H1 (cell line): ENCODE results near the gene MDH1B. TPM values are rescaled to one million over a fixed set of nuclear protein-coding genes. Genes with fewer than 3 reads are reported as not detected.

ENCODE experiments used
- CTCF ChIA-PET: fragments of 300-600 bp; sonication (Branson Sonifier 250); formaldehyde crosslinking; loops from one replicate; lab custom pipeline; 2021; ENCODE audit not compliant: partially characterized antibody; lab: Charles Lee
- POLR2A ChIA-PET: fragments of 300-600 bp; sonication (Branson Sonifier 250); formaldehyde crosslinking; loops from one replicate; lab custom pipeline; 2021; ENCODE audit warnings: inconsistent platforms; ENCODE audit not compliant: partially characterized antibody; lab: Charles Lee
- DNase-seq, 2 experiments: peaks; one replicate each; pipeline versions ENCODE4 v3.0.0 to v3.0.0-alpha.2; 2010 to 2022; ENCODE audit warnings: low spot score in 2 of 2, low read depth in 1 of 2, mixed read lengths in 1 of 2
- FAIRE-seq: peaks from 2 replicates; lab custom pipeline; 2011; peaks lifted over from hg19 to GRCh38; lab: Jason Lieb, UNC
- H2AFZ ChIP-seq: 2 replicates; pipeline ENCODE4 v1.8.1; 2012; ENCODE audit warnings: low read length, inconsistent platforms
- H2AK5ac ChIP-seq: 2 replicates; pipeline ENCODE4 v1.6.1; 2013; ENCODE audit warnings: low read depth, low read length
- H2BK120ac ChIP-seq: replicated peaks from 2 replicates; pipeline ENCODE3; 2013; ENCODE audit warnings: low read depth, low read length, inconsistent platforms
- H2BK12ac ChIP-seq: 2 replicates; pipeline ENCODE4 v1.6.1; 2013; ENCODE audit warnings: low read depth, low read length
- H2BK15ac ChIP-seq: 2 replicates; pipeline ENCODE4 v1.6.1; 2013; ENCODE audit warnings: low read length
- H2BK20ac ChIP-seq: 2 replicates; pipeline ENCODE4 v1.6.1; 2013; ENCODE audit warnings: low read length
- H2BK5ac ChIP-seq: 2 replicates; pipeline ENCODE4 v1.6.1; 2013; ENCODE audit warnings: low read depth, low read length
- H3K14ac ChIP-seq: 2 replicates; pipeline ENCODE4 v1.6.1; 2013; ENCODE audit warnings: inconsistent platforms; ENCODE audit not compliant: insufficient read length
- H3K18ac ChIP-seq: 2 replicates; pipeline ENCODE4 v1.6.1; 2013; ENCODE audit warnings: low read length; ENCODE audit errors: extremely low read depth
- H3K23ac ChIP-seq: 2 replicates; pipeline ENCODE4 v1.6.1; 2013; ENCODE audit warnings: inconsistent platforms; ENCODE audit not compliant: insufficient read length
- H3K23me2 ChIP-seq: 2 replicates; pipeline ENCODE4 v1.6.1; 2013; ENCODE audit warnings: low read depth, low read length
- H3K27ac ChIP-seq: 2 replicates; pipeline ENCODE4 v1.6.1; 2011; ENCODE audit warnings: low read depth, low read length, inconsistent platforms
- H3K27me3 ChIP-seq, 4 experiments: replicated peaks in 1 of 4; 1 replicate in 1 of 4; 2 replicates in 3 of 4; pipeline versions ENCODE4 v1.6.1 to v1.8.1; 2011 to 2013; ENCODE audit warnings: low read length in 3 of 4, mild to moderate bottlenecking in 3 of 4, inconsistent platforms in 2 of 4, mixed read lengths in 2 of 4, moderate library complexity in 1 of 4; ENCODE audit not compliant: control insufficient read depth in 3 of 4, insufficient read depth in 3 of 4; ENCODE audit errors: extremely low read depth in 1 of 4
- H3K36me3 ChIP-seq, 4 experiments: 2 replicates each; pipeline versions ENCODE4 v1.6.1 to v1.8.1; 2011 to 2013; ENCODE audit warnings: mild to moderate bottlenecking in 4 of 4, low read length in 3 of 4, moderate library complexity in 2 of 4, control low read depth in 1 of 4, inconsistent platforms in 1 of 4; ENCODE audit not compliant: insufficient read depth in 4 of 4, control insufficient read depth in 2 of 4
- H3K4ac ChIP-seq: replicated peaks from 2 replicates; pipeline ENCODE3; 2013; ENCODE audit warnings: low read length, low read depth, mixed read lengths, inconsistent platforms; ENCODE audit not compliant: insufficient read length
- H3K4me1 ChIP-seq, 4 experiments: replicated peaks in 1 of 4; 1 replicate in 1 of 4; 2 replicates in 3 of 4; pipeline versions ENCODE4 v1.6.1 to v1.8.1; 2011 to 2013; ENCODE audit warnings: low read length in 3 of 4, inconsistent platforms in 2 of 4, mixed read lengths in 1 of 4; ENCODE audit not compliant: insufficient read depth in 4 of 4, control insufficient read depth in 3 of 4
- H3K4me2 ChIP-seq, 2 experiments: 2 replicates each; pipeline versions ENCODE4 v1.6.1 to v1.8.1; 2011 to 2013; ENCODE audit warnings: low read depth in 2 of 2, low read length in 2 of 2, control low read depth in 1 of 2, inconsistent platforms in 1 of 2, mild to moderate bottlenecking in 1 of 2; ENCODE audit not compliant: insufficient read depth in 1 of 2
- H3K4me3 ChIP-seq, 4 experiments: fragments of 200-600, 300-600 bp in 1 of 4; sonication (generic), shearing (Covaris generic), sonication (Bioruptor Twin) in 1 of 4; 2 replicates each; pipeline versions ENCODE4 v1.5.1 to v1.8.1; 2011 to 2016; ENCODE audit warnings: low read length in 4 of 4, low read depth in 3 of 4, control low read depth in 2 of 4, inconsistent platforms in 2 of 4, mild to moderate bottlenecking in 2 of 4, mixed read lengths in 1 of 4, moderate library complexity in 1 of 4; ENCODE audit not compliant: insufficient read depth in 2 of 4; ENCODE audit errors: extremely low read depth in 1 of 4
- H3K56ac ChIP-seq: replicated peaks from 2 replicates; pipeline ENCODE3; 2013; ENCODE audit warnings: low read depth, mild to moderate bottlenecking, mixed read lengths, low read length, inconsistent platforms; ENCODE audit not compliant: insufficient read length
- H3K79me1 ChIP-seq: 2 replicates; pipeline ENCODE4 v1.6.1; 2013; ENCODE audit warnings: low read depth, low read length, control low read depth
- H3K79me2 ChIP-seq, 2 experiments: 2 replicates each; pipeline versions ENCODE4 v1.6.1 to v1.8.1; 2012 to 2013; ENCODE audit warnings: low read length in 2 of 2, mild to moderate bottlenecking in 2 of 2, inconsistent platforms in 1 of 2; ENCODE audit not compliant: insufficient read depth in 2 of 2, control insufficient read depth in 1 of 2
- H3K9ac ChIP-seq, 4 experiments: replicated peaks in 1 of 4; 1 replicate in 1 of 4; 2 replicates in 3 of 4; pipeline versions ENCODE4 v1.6.1 to v1.8.1; 2011 to 2013; ENCODE audit warnings: low read depth in 3 of 4, low read length in 3 of 4, control low read depth in 2 of 4, mild to moderate bottlenecking in 2 of 4, moderate library complexity in 2 of 4, inconsistent platforms in 1 of 4; ENCODE audit errors: extremely low read depth in 1 of 4
- H3K9me3 ChIP-seq, 2 experiments: 2 replicates each; pipeline versions ENCODE4 v1.6.1 to v1.8.1; 2012 to 2013; ENCODE audit warnings: mild to moderate bottlenecking in 2 of 2, moderate library complexity in 2 of 2, control low read depth in 1 of 2, inconsistent platforms in 1 of 2, low read depth in 1 of 2, low read length in 1 of 2, mixed read lengths in 1 of 2; ENCODE audit not compliant: insufficient read depth in 2 of 2
- H4K20me1 ChIP-seq, 2 experiments: replicated peaks in 1 of 2; 2 replicates each; pipeline versions ENCODE3 to v1.8.1; 2011 to 2013; ENCODE audit warnings: inconsistent platforms in 2 of 2, low read length in 2 of 2, mild to moderate bottlenecking in 1 of 2; ENCODE audit not compliant: insufficient read depth in 2 of 2, control insufficient read depth in 1 of 2
- H4K5ac ChIP-seq: 2 replicates; pipeline ENCODE4 v1.6.1; 2013; ENCODE audit warnings: low read length, low read depth, mixed read lengths, inconsistent platforms; ENCODE audit not compliant: insufficient read length
- H4K8ac ChIP-seq: 2 replicates; pipeline ENCODE4 v1.8.0; 2013; ENCODE audit warnings: mild to moderate bottlenecking, moderate library complexity, low read length, inconsistent platforms; ENCODE audit not compliant: insufficient read depth; ENCODE audit errors: extremely low read depth
- H4K91ac ChIP-seq: replicated peaks from 2 replicates; pipeline ENCODE3; 2013; ENCODE audit warnings: low read length, mixed read lengths, inconsistent platforms; ENCODE audit not compliant: insufficient read length
- CTBP2 ChIP-seq: IDR thresholded peaks from 2 replicates; pipeline ENCODE4 v1.7.0; 2011; ENCODE audit warnings: borderline replicate concordance, mild to moderate bottlenecking, moderate library complexity, mixed read lengths, low read length; ENCODE audit not compliant: insufficient read depth, insufficient read length
- HDAC2 ChIP-seq, 2 experiments: fragments of 300-600 bp in 1 of 2; sonication (generic) in 1 of 2; IDR thresholded peaks; 2 replicates each; pipeline ENCODE4 v1.6.1; 2011 to 2012; ENCODE audit warnings: low read depth in 2 of 2, low read length in 2 of 2, mild to moderate bottlenecking in 2 of 2, moderate library complexity in 2 of 2, borderline replicate concordance in 1 of 2, inconsistent platforms in 1 of 2
- KDM4A ChIP-seq: IDR thresholded peaks from one replicate; pipeline ENCODE4 v1.7.1; 2012; ENCODE audit warnings: low read depth, mild to moderate bottlenecking, moderate library complexity, low read length, inconsistent platforms; ENCODE audit not compliant: severe bottlenecking
- RAD21 ChIP-seq, 2 experiments: IDR thresholded peaks in 1 of 2; conservative IDR thresholded peaks in 1 of 2; 2 replicates each; pipeline ENCODE4 v1.6.1; 2011; ENCODE audit warnings: low read depth in 2 of 2, low read length in 2 of 2, improper control_type of control experiment in 1 of 2, inconsistent platforms in 1 of 2, mild to moderate bottlenecking in 1 of 2, moderate library complexity in 1 of 2
- SAP30 ChIP-seq: fragments of 300-600 bp; sonication (generic); IDR thresholded peaks from 2 replicates; pipeline ENCODE4 v1.7.1; 2012; ENCODE audit warnings: low read length, moderate library complexity, mild to moderate bottlenecking, inconsistent platforms; ENCODE audit not compliant: insufficient read depth, insufficient replicate concordance
- WGBS, 2 experiments: shearing (Covaris generic) in 1 of 2; methylation state at CpG; one replicate each; pipeline versions ENCODE4 v1.1.6 to v1.1.7; 2013 to 2015; ENCODE audit warnings: low lambda C conversion rate in 2 of 2, mixed read lengths in 2 of 2, inconsistent platforms in 1 of 2, low coverage in 1 of 2, missing lambda C conversion rate in 1 of 2; ENCODE audit not compliant: insufficient replicate concordance in 2 of 2, insufficient coverage in 1 of 2, insufficient read length in 1 of 2; ENCODE audit errors: extremely low coverage in 1 of 2, missing lambda C conversion rate in 1 of 2; 5-methylcytosine and 5-hydroxymethylcytosine counted together
- polyA plus RNA-seq, 7 experiments: library from polyadenylated mRNA; depleted of rRNA in 3 of 7; stranded (reverse) in 5 of 7; unstranded in 2 of 7; fragments of >200 nt in 5 of 7; fragments of 200-250 nt in 2 of 7; gene quantifications; 1 replicate in 5 of 7; 2 replicates in 1 of 7; 4 replicates in 1 of 7; pipeline versions ENCODE4 v1.2.1 to v1.2.3, GENCODE V29; 2011 to 2013; ENCODE audit warnings: missing spikeins in 2 of 7, mixed read lengths in 2 of 7
- total RNA-seq: library from RNA; stranded (reverse); fragmentation: NEBNext Ultra II Directional; extraction: Animal tissue kit (Norgen Biotek cat#: 25700); gene quantifications from 2 replicates; pipeline ENCODE4 v1.2.1, GENCODE V29; 2021

The MDH1B gene
- total and polyA plus RNA-seq, 2 of the 8 experiments (the other 6 are each of a cell fraction or from before 2014, with no cell fraction given) = 1.5 to 2.1 TPM

GRCh38 chr2:206764673-206765241 is 371 bp downstream of the MDH1B start:
- 0 out of 2 replicates have a peak overlapping the region, but pooled peaks have one; percentile 82 for H3K27ac ChIP-seq
- peaks cover 6% of the 10 kb centered on the region for H3K23me2 ChIP-seq
- no peak overlapping the region for H4K91ac ChIP-seq
- peaks cover 3 to 20% (median 4%) of the 10 kb centered on the region in 4 experiments; a peak in 3 of 8 replicates for H3K36me3 ChIP-seq
- peaks cover 0 to 1% of the 10 kb centered on the region in 2 experiments for H4K20me1 ChIP-seq
- H3K9ac ChIP-seq = peak overlapping the region in 3 of 4 experiments; percentile 91 to 98 (median 92); a peak in 5 of 7 replicates
- no peak overlapping the region for H3K56ac ChIP-seq
- no peak overlapping the region for H2BK20ac ChIP-seq
- no peak overlapping the region for H3K4ac ChIP-seq
- H2AK5ac ChIP-seq = no peak overlapping the region
- H3K4me1 ChIP-seq = no peaks in the 10 kb centered on the region
- TF ChIP-seq KDM4A (no peak), CTBP2 (no peak), SAP30 (peak; percentile 92), HDAC2 (IDR thresholded peaks at IDR 0.05; ENCODE audit: borderline replicate concordance in 1 of 2, low read depth in 2 of 2, low read length in 2 of 2) (peak in 1 of 2 experiments; percentile 65; a peak in 1 of 4 replicates), RAD21 (IDR thresholded peaks at IDR 0.05 in 1 of 2, conservative IDR thresholded peaks at IDR 0.05 in 1 of 2; ENCODE audit: low read depth in 2 of 2, low read length in 2 of 2) (no peak)
- H2BK120ac ChIP-seq = no peak overlapping the region
- peak overlapping the region; percentile 99 for H3K18ac ChIP-seq
- no peak overlapping the region for H4K5ac ChIP-seq
- peak overlapping the region; percentile 72 to 91 for H3K4me2 ChIP-seq
- peak overlapping the region; percentile 91 for H2BK5ac ChIP-seq
- FAIRE-seq = no peak
- H2BK15ac ChIP-seq = no peak overlapping the region
- H3K23ac ChIP-seq = no peak overlapping the region
- H3K14ac ChIP-seq = no peak overlapping the region
- POLR2A ChIA-PET = interaction anchor here (0.6 to 1.7 kb wide), 11 partner anchors 10 to 162 kb away, joined by 3 to 5 read pairs (median 3); no protein-coding TSS in a partner anchor
- H3K79me2 ChIP-seq = peaks cover 0 to 28% of the 10 kb centered on the region in 2 experiments; a peak in 3 of 4 replicates
- H2AFZ ChIP-seq = peak overlapping the region; percentile 100
- no peaks in the 10 kb centered on the region for H3K9me3 ChIP-seq
- no peak overlapping the region; the same call in 1 of the 2 replicates for H2BK12ac ChIP-seq
- H3K79me1 ChIP-seq = peaks cover 4% of the 10 kb centered on the region; the same call in 1 of the 2 replicates
- no peaks in the 10 kb centered on the region for H3K27me3 ChIP-seq
- no peak overlapping the region for H4K8ac ChIP-seq
- CTCF ChIA-PET = interaction anchor here (0.8 to 2.8 kb wide), 2 partner anchors 17 to 36 kb away, joined by 4 to 18 read pairs; no protein-coding TSS in a partner anchor
- no peak for DNase-seq
- WGBS, 2 experiments = 8% methylated on average over 18 of the region's 18 CpGs; no CpG with 5 or more reads in 1 of the 2 experiments
- peak overlapping the region; percentile 85 to 98 (median 92) for H3K4me3 ChIP-seq
